Activated T-cell treated with anti-CD3 and anti-CD28 coated beads, Interleukin-2, amount 50 U/mL, for 4 hours (primary cell): ENCODE data around the gene CHCHD6. TPM values are rescaled to one million over a fixed set of nuclear protein-coding genes. Genes with fewer than 3 reads are reported as not detected.

Experiments
- ATAC-seq, 2 donors: fragments of 200-7000 bp; cut with Tn5 transposase; one replicate each; pipeline ENCODE4 v1.10.0; 2021
- DNase-seq: peaks from one replicate; pipeline ENCODE4 v3.0.0-alpha.2; 2020
- H3K27me3 Mint-ChIP-seq: one replicate; pipeline ENCODE4 v1.8.0; 2021; ENCODE audit warnings: low read depth, mixed read lengths
- H3K36me3 Mint-ChIP-seq: one replicate; pipeline ENCODE4 v1.8.0; 2022; ENCODE audit warnings: mixed read lengths; ENCODE audit not compliant: insufficient read depth
- H3K4me1 Mint-ChIP-seq: one replicate; pipeline ENCODE4 v1.8.0; 2021; ENCODE audit warnings: low read depth, mixed read lengths
- H3K4me3 Mint-ChIP-seq: one replicate; pipeline ENCODE4 v1.8.0; 2021; ENCODE audit warnings: mild to moderate bottlenecking, moderate library complexity, mixed read lengths
- H3K9me3 Mint-ChIP-seq: one replicate; pipeline ENCODE4 v1.8.0; 2021; ENCODE audit warnings: mixed read lengths
- total RNA-seq, 3 donors: library from RNA; stranded (reverse); gene quantifications; one replicate each; pipeline ENCODE4 v1.2.1, GENCODE V29; 2021

Gene CHCHD6
- total RNA-seq, 3 donors from 2014 or later = 17.9 to 23.6 (median 21.4) TPM

DNA sequence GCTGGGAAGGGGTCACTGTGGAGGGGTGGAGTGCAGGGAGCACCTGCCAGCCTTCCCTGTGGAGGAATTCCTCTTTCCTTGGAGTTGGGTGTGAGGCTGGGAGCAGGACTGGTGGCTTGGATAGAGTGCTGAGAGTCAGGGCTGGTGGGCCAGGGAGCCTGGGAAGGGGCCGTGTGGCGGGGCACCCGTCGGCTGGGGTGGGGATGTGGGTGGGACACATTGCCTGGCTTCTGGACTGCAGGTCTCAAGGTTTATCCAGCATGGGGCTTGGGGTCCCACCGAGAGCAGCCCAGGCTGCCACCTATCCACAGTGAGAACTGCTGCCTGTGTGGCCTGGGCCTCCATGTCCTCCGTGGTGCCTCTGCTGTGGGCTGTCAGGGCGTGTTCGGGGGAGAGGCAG lies 283.6 kb downstream of the CHCHD6 start:
- H3K4me3 Mint-ChIP-seq = no peak overlapping the region
- no peak for DNase-seq
- no peaks in the 10 kb centered on the region for H3K9me3 Mint-ChIP-seq
- peaks cover 8% of the 10 kb centered on the region for H3K36me3 Mint-ChIP-seq
- peaks cover 2% of the 10 kb centered on the region for H3K4me1 Mint-ChIP-seq
- H3K27me3 Mint-ChIP-seq = no peaks in the 10 kb centered on the region
- no peak for ATAC-seq

DNA sequence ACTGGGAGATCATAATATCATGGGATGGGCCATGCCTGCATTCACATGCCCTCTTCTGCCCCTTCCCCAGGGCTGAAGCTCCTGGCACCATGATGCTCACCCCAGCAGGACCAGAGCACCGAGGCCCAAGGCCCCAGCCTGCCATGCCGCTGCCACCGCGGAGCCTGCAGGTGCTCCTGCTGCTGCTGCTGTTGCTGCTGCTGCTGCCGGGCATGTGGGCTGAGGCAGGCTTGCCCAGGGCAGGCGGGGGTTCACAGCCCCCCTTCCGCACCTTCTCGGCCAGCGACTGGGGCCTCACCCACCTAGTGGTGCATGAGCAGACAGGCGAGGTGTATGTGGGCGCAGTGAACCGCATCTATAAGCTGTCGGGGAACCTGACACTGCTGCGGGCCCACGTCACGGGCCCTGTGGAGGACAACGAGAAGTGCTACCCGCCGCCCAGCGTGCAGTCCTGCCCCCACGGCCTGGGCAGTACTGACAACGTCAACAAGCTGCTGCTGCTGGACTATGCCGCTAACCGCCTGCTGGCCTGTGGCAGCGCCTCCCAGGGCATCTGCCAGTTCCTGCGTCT lies 284.5 kb downstream of the CHCHD6 start:
- H3K27me3 Mint-ChIP-seq = no peaks in the 10 kb centered on the region
- no peak for ATAC-seq
- no peak overlapping the region for H3K4me3 Mint-ChIP-seq
- peaks cover 2% of the 10 kb centered on the region for H3K4me1 Mint-ChIP-seq
- DNase-seq = no peak
- peaks cover 8% of the 10 kb centered on the region for H3K36me3 Mint-ChIP-seq
- H3K9me3 Mint-ChIP-seq = no peaks in the 10 kb centered on the region

DNA sequence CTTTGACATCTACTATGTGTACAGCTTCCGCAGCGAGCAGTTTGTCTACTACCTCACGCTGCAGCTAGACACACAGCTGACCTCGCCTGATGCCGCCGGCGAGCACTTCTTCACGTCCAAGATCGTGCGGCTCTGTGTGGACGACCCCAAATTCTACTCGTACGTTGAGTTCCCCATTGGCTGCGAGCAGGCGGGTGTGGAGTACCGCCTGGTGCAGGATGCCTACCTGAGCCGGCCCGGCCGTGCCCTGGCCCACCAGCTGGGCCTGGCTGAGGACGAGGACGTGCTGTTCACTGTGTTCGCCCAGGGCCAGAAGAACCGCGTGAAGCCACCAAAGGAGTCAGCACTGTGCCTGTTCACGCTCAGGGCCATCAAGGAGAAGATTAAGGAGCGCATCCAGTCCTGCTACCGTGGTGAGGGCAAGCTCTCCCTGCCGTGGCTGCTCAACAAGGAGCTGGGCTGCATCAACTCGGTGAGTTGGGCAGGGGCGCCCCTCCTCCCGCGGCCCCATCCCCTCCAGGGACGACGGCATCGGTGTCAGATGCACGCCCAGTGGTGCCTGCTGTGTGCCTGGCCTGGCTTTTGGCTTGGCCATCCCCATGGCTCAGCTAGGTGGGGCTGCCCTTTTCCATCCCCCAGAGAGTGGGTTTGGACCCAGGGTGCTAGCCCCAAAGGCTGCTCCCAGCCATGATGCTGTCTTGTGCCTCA lies 285.4 kb downstream of the CHCHD6 start:
- DNase-seq = no peak
- peaks cover 2% of the 10 kb centered on the region for H3K4me1 Mint-ChIP-seq
- no peak overlapping the region for H3K4me3 Mint-ChIP-seq
- no peaks in the 10 kb centered on the region for H3K9me3 Mint-ChIP-seq
- no peak for ATAC-seq
- no peaks in the 10 kb centered on the region for H3K27me3 Mint-ChIP-seq
- peaks cover 10% of the 10 kb centered on the region for H3K36me3 Mint-ChIP-seq

DNA sequence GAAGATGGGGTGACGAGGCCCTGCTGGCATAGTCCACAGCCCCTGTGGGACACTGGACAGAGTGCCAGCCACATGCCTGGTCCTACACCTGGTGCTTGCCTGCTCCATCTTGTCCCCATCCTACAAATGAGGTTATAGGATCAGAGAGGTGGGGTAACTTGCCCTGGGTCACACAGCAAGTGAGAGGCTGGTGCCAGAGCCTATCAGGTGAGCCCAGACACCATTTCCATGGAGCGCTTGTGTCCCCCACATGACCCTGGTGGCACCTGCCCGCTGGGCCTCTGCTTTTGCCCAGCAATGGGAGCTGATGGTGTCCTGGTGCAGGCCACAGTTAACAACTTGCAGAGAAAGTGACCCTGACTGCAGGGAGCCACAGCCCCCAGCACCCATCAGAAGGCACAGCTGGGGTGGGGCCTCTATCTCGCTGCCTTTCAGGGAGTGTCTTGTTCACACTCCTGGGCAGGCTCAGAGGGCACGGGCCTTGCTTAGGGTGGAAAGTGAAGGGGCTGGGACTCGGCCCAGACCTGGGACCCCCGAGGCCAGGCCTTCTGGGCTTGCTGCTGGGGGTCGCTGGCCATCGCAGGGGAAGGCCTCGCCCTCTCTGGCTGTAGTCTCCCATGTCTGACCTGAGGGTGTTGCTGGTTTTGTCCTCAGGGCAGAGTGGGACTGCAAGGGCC lies 286.1 kb downstream of the CHCHD6 start:
- peaks cover 10% of the 10 kb centered on the region for H3K36me3 Mint-ChIP-seq

DNA sequence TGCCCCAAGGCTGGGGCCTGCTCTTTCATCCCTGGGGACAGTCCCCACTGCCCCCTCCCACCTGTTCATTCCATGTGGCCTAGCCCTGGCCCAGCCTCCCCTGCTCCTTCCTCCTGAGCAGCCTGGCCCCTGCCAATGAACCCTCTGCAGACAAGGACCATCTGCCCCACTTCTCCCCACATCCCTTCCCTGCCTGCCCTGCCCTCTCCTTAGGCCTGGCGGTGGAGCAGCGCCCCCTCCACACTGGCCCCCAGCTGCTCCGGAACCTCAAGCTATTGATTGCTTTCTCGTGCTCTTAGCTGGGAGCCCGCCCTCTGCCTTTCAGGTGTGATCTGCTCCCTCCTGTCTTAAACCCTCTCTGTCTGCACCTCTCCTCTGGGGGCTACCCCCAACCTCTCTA lies 286.9 kb downstream of the CHCHD6 start:
- peaks cover 10% of the 10 kb centered on the region for H3K36me3 Mint-ChIP-seq
- no peak for ATAC-seq
- peaks cover 2% of the 10 kb centered on the region for H3K4me1 Mint-ChIP-seq
- no peaks in the 10 kb centered on the region for H3K27me3 Mint-ChIP-seq
- H3K9me3 Mint-ChIP-seq = no peaks in the 10 kb centered on the region
- no peak overlapping the region for H3K4me3 Mint-ChIP-seq
- DNase-seq = no peak

More for the DNA sequence above, 286.1 kb downstream of the CHCHD6 start:
- Mint-ChIP-seq H3K4me3 (no peak overlapping the region), H3K4me1 (peaks cover 2% of the 10 kb centered on the region), H3K27me3 (no peaks in the 10 kb centered on the region), H3K9me3 (no peaks in the 10 kb centered on the region)
- ATAC-seq (no peak), DNase-seq (no peak)

DNA sequence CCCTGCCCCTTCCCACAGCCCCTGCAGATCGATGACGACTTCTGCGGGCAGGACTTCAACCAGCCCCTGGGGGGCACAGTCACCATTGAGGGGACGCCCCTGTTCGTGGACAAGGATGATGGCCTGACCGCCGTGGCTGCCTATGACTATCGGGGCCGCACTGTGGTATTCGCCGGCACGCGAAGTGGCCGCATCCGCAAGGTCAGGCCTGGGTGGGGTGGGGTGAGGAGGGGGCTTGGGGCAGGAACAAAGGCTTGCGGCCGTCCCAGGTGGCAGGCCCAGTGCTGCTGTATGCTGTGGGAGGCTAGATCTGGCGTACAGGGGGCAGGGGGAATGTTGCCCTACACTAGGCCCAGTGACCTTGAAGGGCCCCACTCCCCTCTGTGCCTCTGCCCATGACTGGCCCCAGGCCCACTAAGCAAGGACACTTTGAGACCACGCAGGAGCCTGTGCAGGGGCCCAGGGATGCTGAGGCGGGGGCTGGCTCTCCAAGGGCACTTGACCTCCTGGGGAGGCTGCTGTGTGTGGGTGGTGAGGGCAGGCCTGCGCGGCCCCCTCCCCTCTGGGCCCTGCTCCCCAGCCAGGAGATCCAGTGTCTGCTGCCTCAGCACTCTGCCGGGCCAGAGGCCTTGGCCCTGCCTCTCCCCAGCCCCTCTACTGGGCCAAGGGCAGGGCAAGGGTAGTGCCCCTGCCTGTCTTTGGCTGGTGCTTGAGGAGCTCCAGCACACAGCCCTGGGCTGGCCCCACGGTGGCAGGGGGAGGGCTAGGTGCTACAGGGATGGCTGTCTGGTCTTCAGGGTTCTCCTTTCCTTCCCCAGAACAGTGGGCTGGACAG lies 287.5 kb downstream of the CHCHD6 start:
- H3K4me3 Mint-ChIP-seq = no peak overlapping the region
- DNase-seq (no peak), ATAC-seq (no peak)
- H3K9me3 Mint-ChIP-seq = no peaks in the 10 kb centered on the region
- peaks cover 10% of the 10 kb centered on the region for H3K36me3 Mint-ChIP-seq
- no peaks in the 10 kb centered on the region for H3K27me3 Mint-ChIP-seq
- peaks cover under 1% of the 10 kb centered on the region for H3K4me1 Mint-ChIP-seq

DNA sequence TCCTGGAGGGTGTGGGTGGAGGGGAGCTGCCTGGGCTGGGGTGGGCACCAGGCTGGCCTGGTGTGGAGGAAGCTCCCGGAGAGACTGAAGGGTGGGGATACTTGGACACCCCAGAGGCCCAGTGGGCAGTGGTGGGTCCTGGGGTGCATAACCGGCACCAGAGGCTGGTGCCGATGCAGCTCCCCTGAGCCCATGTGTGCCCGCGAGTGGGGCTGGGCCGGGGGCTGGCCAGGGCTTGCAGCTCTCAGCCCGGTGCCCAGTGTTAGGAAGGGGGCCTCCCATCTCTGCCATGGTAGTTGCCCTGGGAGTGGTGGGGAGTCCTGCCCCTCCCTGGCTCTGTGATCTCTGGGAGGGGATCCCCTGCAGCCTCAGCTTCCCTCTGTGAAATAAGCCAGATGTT lies 288.2 kb downstream of the CHCHD6 start:
- ATAC-seq (no peak), DNase-seq (no peak)
- H3K4me1 Mint-ChIP-seq = no peaks in the 10 kb centered on the region
- no peak overlapping the region for H3K4me3 Mint-ChIP-seq
- H3K36me3 Mint-ChIP-seq = peaks cover 10% of the 10 kb centered on the region
- no peaks in the 10 kb centered on the region for H3K9me3 Mint-ChIP-seq
- H3K27me3 Mint-ChIP-seq = no peaks in the 10 kb centered on the region

DNA sequence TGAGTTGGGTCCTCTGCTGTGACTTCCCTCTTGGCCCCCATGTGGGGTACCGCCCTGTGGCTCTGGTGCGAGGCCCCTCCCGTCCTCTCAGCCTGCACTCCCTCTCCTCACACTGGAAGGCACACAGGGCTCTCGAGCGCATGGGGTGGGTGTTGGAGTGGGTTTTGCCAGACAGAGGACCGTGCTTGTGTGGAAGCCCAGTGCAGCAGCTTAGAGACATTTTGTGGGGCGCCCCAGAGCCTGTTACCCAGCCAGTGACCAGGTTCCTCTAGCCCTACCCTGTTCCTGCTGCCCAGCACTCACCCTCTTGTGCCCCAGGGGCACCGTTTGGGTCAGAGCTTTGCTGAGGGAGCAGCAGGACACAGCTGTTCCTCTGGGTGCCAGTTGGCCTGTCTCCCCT lies 288.7 kb downstream of the CHCHD6 start:
- no peaks in the 10 kb centered on the region for H3K9me3 Mint-ChIP-seq
- no peak overlapping the region for H3K4me3 Mint-ChIP-seq
- ATAC-seq (no peak), DNase-seq (no peak)
- H3K36me3 Mint-ChIP-seq = peaks cover 10% of the 10 kb centered on the region
- no peaks in the 10 kb centered on the region for H3K27me3 Mint-ChIP-seq
- no peaks in the 10 kb centered on the region for H3K4me1 Mint-ChIP-seq

DNA sequence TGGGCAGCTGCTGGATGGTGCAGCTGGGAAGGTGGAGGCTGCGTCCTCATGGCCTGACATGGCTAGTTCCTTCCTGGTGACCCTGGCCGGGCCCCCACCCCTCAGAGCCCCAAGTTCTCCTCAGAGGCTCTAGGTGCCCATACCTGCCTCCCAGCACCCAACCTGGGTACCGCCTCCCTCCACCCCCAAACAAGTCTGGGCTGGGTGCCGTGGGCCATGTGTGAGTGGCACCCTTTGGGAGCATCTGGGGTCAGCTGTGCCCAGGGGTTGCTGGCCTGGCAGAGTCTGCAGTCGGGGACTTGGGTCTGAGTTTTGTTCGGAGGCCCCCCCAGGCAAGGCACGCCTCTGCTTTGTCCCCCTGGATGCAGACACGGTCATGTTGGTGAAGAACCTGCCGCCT lies 289.4 kb downstream of the CHCHD6 start:
- H3K9me3 Mint-ChIP-seq = no peaks in the 10 kb centered on the region
- ATAC-seq (no peak), DNase-seq (no peak)
- H3K4me1 Mint-ChIP-seq = no peaks in the 10 kb centered on the region
- H3K36me3 Mint-ChIP-seq = peaks cover 10% of the 10 kb centered on the region
- H3K4me3 Mint-ChIP-seq = no peak overlapping the region
- no peaks in the 10 kb centered on the region for H3K27me3 Mint-ChIP-seq

DNA sequence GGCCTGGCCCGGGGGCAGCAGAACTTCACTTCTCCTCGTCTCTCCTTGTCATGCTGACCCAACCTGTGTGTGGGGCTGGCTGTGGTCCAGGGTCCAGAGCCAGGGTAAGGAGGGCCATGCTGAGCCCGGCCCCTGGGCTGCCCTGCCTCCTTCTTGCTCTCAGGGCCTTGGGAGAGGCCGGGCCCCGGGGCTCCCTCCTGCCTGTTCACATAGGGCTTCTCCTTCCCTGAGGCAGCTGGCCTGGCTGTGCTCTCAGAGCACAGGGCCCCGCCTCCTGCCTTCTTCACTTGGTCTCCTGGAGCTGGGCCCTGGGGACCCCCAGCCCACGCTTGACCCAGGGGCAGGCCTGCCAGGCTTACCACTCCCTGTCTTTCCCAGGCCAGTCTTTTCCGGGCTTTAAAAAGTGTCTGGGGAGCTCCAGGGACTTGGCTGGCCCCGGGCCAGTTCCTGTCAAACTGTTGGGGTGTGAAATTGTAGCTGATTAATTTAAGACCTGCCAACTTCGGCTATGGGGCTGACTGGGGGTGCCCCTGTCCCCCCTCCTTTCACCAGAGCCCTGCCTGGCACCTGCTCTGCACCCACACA lies 290.7 kb downstream of the CHCHD6 start:
- ATAC-seq (no peak), DNase-seq (no peak)
- H3K27me3 Mint-ChIP-seq = no peaks in the 10 kb centered on the region
- no peak overlapping the region for H3K4me3 Mint-ChIP-seq
- H3K9me3 Mint-ChIP-seq = no peaks in the 10 kb centered on the region
- no peaks in the 10 kb centered on the region for H3K4me1 Mint-ChIP-seq
- peaks cover 5% of the 10 kb centered on the region for H3K36me3 Mint-ChIP-seq

DNA sequence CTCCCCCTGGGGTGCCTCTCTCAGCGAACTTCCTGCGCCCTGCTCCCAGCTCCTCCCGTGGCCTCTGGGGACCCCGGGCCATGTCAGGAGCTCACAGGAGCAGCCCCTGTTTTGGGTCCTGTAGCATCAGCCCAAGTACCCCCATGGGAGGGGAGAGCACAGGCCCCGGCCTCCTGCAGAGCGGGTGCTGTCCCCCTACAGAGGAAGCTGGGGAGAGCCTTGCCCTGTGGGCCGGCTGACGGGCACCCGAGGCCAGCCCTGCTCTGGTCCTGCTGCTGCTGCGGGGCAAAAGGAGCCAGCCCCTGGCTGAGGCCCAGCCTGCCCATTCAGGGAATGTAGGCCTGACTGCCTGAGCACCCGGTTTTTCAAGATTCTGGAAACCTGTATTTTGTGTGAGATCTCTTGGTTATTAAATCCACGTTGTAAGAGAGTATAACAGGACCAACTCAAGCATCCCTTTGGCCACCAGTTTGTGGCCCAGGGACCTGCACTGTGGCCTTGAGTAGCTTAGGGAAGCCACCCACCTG lies 291.3 kb downstream of the CHCHD6 start:
- H3K36me3 Mint-ChIP-seq = peaks cover 5% of the 10 kb centered on the region
- DNase-seq = no peak

DNA sequence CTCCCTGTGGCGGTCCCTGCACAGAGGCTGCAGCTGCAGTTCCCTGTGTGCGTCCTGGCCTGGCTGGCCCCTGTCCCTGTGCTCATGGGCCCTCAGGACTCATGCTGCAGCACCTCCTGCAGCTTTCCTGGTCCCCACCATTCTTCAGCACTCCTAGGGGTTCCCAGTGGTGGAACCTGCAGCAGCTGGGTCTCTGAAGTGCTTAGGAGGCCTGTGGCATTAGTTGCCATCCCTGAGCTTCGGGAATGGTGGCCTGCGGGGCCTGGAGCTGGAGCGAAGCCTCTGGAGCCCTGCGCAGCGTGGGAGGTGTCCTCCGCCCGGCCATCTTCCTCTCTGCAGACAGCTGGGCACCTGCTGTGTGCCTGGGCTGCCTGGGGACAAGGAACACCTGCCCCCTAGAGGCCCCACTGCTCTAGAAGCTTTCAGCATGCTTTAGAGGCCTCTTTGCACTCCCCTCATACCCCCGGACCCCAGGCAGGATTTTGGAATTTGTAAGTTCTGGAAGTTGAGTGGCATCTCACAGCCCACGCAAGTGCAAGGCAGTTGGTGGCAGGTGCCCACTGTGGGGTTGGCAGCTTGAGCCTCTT lies 292.0 kb downstream of the CHCHD6 start:
- Mint-ChIP-seq H3K27me3 (no peaks in the 10 kb centered on the region), H3K4me3 (no peak overlapping the region), H3K9me3 (no peaks in the 10 kb centered on the region), H3K36me3 (peaks cover 4% of the 10 kb centered on the region), H3K4me1 (no peaks in the 10 kb centered on the region)
- no peak for ATAC-seq
- no peak for DNase-seq

More for the DNA sequence above, 291.3 kb downstream of the CHCHD6 start:
- no peaks in the 10 kb centered on the region for H3K4me1 Mint-ChIP-seq
- no peaks in the 10 kb centered on the region for H3K27me3 Mint-ChIP-seq
- no peaks in the 10 kb centered on the region for H3K9me3 Mint-ChIP-seq
- no peak for ATAC-seq
- no peak overlapping the region for H3K4me3 Mint-ChIP-seq

DNA sequence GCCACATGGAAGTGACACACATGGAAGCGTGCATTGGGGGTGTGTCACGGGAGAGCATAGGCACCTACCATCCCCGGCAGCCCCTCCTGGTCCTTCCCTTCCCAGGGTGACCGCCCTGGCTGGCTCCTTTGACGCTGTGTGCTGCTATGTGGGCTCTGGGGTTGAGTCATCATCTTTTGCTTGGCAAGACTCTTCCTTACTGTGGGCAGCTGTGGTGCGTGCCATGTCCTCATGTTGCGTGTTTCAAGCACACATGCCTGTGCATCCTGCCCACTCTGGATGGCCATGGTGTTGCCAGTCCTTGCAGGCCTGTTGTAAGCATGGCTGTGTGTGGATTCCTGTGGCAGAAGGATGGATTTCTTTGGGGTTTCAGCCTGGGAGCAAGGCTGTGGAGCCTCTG lies 292.9 kb downstream of the CHCHD6 start:
- Mint-ChIP-seq H3K4me3 (no peak overlapping the region), H3K9me3 (no peaks in the 10 kb centered on the region), H3K27me3 (no peaks in the 10 kb centered on the region), H3K4me1 (no peaks in the 10 kb centered on the region), H3K36me3 (peaks cover 2% of the 10 kb centered on the region)
- ATAC-seq = no peak
- DNase-seq = no peak
